Hematopoietic multipotent progenitor cell treated with erythropoietin and hydrocortisone succinate and interleukin-3 and kit ligand, for 8 days (in vitro differentiated cells): ENCODE data around the gene FLAD1.

Experiments used
- DNase-seq: peaks from one replicate; pipeline ENCODE4 v3.0.0-alpha.2; 2015

The FLAD1 gene

GRCh38 chr1:155040358-155041093 lies 57.4 kb downstream of the FLAD1 start:
- no peak for DNase-seq
